B cell (primary cell): Measurements from ENCODE around the gene RPL34. TPM values are rescaled to one million over a fixed set of nuclear protein-coding genes. Genes with fewer than 3 reads are reported as not detected.

Experiments used
- ATAC-seq: fragments of 200-7000 bp; cut with Tn5 transposase; one replicate; pipeline ENCODE4 v1.10.0; 2021; ENCODE audit warnings: low read depth, mild to moderate bottlenecking, moderate number of reproducible peaks, moderate library complexity
- CTCF ChIA-PET: fragments of 350-600 bp; sonication (Branson Sonifier 250); formaldehyde crosslinking; loops from one replicate; lab custom pipeline; 2021; ENCODE audit warnings: antibody characterized with exemption, inconsistent platforms; lab: Charles Lee
- POLR2A ChIA-PET: fragments of 350-600 bp; sonication (Branson Sonifier 250); formaldehyde crosslinking; loops from one replicate; lab custom pipeline; 2021; ENCODE audit warnings: antibody characterized with exemption; lab: Charles Lee
- DNase-seq: peaks from one replicate; pipeline ENCODE4 v3.0.0; 2013
- H2AFZ ChIP-seq: 2 replicates; pipeline ENCODE4 v1.6.1; 2012; ENCODE audit warnings: mild to moderate bottlenecking, low read depth, low read length; ENCODE audit not compliant: insufficient read depth, poor library complexity, severe bottlenecking
- H3K27ac ChIP-seq, 2 donors: 1 replicate in 1 of 2; 2 replicates in 1 of 2; pipeline ENCODE4 v1.5.1; 2012 to 2013; ENCODE audit warnings: low read length in 2 of 2, mild to moderate bottlenecking in 2 of 2, moderate library complexity in 1 of 2
- H3K27me3 ChIP-seq, 4 experiments: fragments of 200-600 bp in 1 of 4; sonication (generic) in 1 of 4; replicated peaks in 1 of 4; 1 replicate in 2 of 4; 2 replicates in 2 of 4; pipeline versions ENCODE4 v1.6.1 to v1.7.0; 2013 to 2016; ENCODE audit warnings: low read length in 3 of 4, mild to moderate bottlenecking in 2 of 4, mixed read lengths in 1 of 4, moderate library complexity in 1 of 4; ENCODE audit not compliant: insufficient read depth in 4 of 4, control insufficient read depth in 3 of 4; ENCODE audit errors: control extremely low read depth in 1 of 4
- H3K36me3 ChIP-seq, 2 experiments: replicated peaks in 1 of 2; 1 replicate in 1 of 2; 2 replicates in 1 of 2; pipeline versions ENCODE4 v1.6.1 to v1.7.1; 2013; ENCODE audit warnings: low read length in 1 of 2; ENCODE audit not compliant: insufficient read depth in 2 of 2, control insufficient read depth in 1 of 2; ENCODE audit errors: control extremely low read depth in 1 of 2, extremely low read depth in 1 of 2
- H3K4me1 ChIP-seq, 2 donors: fragments of 200-600 bp in 1 of 2; sonication (generic) in 1 of 2; 1 replicate in 1 of 2; 2 replicates in 1 of 2; pipeline versions ENCODE4 v1.5.1 to v1.6.1; 2013 to 2017; ENCODE audit warnings: low read length in 2 of 2; ENCODE audit not compliant: control insufficient read depth in 2 of 2, insufficient read depth in 2 of 2
- H3K4me2 ChIP-seq: replicated peaks from 2 replicates; pipeline ENCODE3; 2012; ENCODE audit warnings: mild to moderate bottlenecking, low read depth, low read length; ENCODE audit not compliant: poor library complexity, severe bottlenecking
- H3K4me3 ChIP-seq, 5 experiments: fragments of 200-600 bp in 1 of 5; sonication (generic) in 1 of 5; 1 replicate in 3 of 5; 2 replicates in 2 of 5; pipeline versions ENCODE4 v1.5.1 to v1.7.0; 2011 to 2016; ENCODE audit warnings: low read length in 4 of 5, mild to moderate bottlenecking in 4 of 5, low read depth in 2 of 5, control low read depth in 1 of 5, moderate library complexity in 1 of 5; ENCODE audit not compliant: insufficient read depth in 1 of 5; ENCODE audit errors: control extremely low read depth in 1 of 5, extremely low read depth in 1 of 5
- H3K79me2 ChIP-seq: fragments of 200-600 bp; sonication (generic); one replicate; pipeline ENCODE4 v1.6.0; 2016; ENCODE audit warnings: low read length; ENCODE audit not compliant: control insufficient read depth, insufficient read depth
- H3K9ac ChIP-seq: fragments of 200-600 bp; sonication (generic); 2 replicates; pipeline ENCODE4 v1.6.1; 2017; ENCODE audit warnings: mild to moderate bottlenecking, low read length, moderate library complexity
- H3K9me3 ChIP-seq, 3 donors: one replicate each; pipeline versions ENCODE4 v1.6.1 to v1.7.1; 2013; ENCODE audit warnings: low read length in 2 of 3; ENCODE audit not compliant: control insufficient read depth in 2 of 3, insufficient read depth in 1 of 3; ENCODE audit errors: control extremely low read depth in 1 of 3
- H4K20me1 ChIP-seq: 2 replicates; pipeline ENCODE4 v1.6.0; 2012; ENCODE audit warnings: mild to moderate bottlenecking, low read length; ENCODE audit not compliant: insufficient read depth, control insufficient read depth, poor library complexity, severe bottlenecking
- H3K27ac Mint-ChIP-seq: one replicate; pipeline ENCODE4 v1.8.0; 2021; ENCODE audit warnings: mixed read lengths
- H3K27me3 Mint-ChIP-seq: one replicate; pipeline ENCODE4 v1.8.0; 2021; ENCODE audit warnings: mixed read lengths
- H3K4me1 Mint-ChIP-seq: one replicate; pipeline ENCODE4 v1.8.0; 2021; ENCODE audit warnings: mixed read lengths
- H3K4me3 Mint-ChIP-seq: one replicate; pipeline ENCODE4 v1.8.0; 2021; ENCODE audit warnings: mixed read lengths
- H3K9me3 Mint-ChIP-seq: one replicate; pipeline ENCODE4 v1.8.0; 2022; ENCODE audit warnings: mixed read lengths; ENCODE audit not compliant: insufficient read depth
- CTCF ChIP-seq: fragments of 200-600 bp; IDR thresholded peaks from one replicate; pipeline ENCODE4 v1.8.0; 2022; ENCODE audit warnings: antibody characterized with exemption, mild to moderate bottlenecking
- EZH2 ChIP-seq: IDR thresholded peaks from 2 replicates; pipeline ENCODE4 v1.6.1; 2012; ENCODE audit warnings: borderline replicate concordance, low read depth, mild to moderate bottlenecking, moderate library complexity, low read length; ENCODE audit not compliant: insufficient read depth, poor library complexity, severe bottlenecking
- WGBS: methylation state at CpG from one replicate; pipeline ENCODE4 v1.1.5; 2013; ENCODE audit warnings: missing lambda C conversion rate; ENCODE audit not compliant: insufficient coverage; 5-methylcytosine and 5-hydroxymethylcytosine counted together
- intact Hi-C: fragments of 100-400 bp; cut with micrococcal nuclease; formaldehyde crosslinking; loops from one replicate; pipeline ENCODE4 v1.10.0; 2022
- polyA plus RNA-seq: library from polyadenylated mRNA; depleted of rRNA; stranded (reverse); fragments of >200 nt; gene quantifications from 2 replicates; pipeline ENCODE4 v1.2.3, GENCODE V29; 2012
- total RNA-seq, 2 donors: library from RNA; stranded (reverse); fragments of 120-200 nt in 1 of 2; gene quantifications; 1 replicate in 1 of 2; 2 replicates in 1 of 2; pipeline versions ENCODE4 v1.2.3 to v1.2.4, GENCODE V29; 2013 to 2022

Gene RPL34
- total and polyA plus RNA-seq, 2 donors (not counting 1 experiment from before 2014, with no cell fraction given) = 2,267 to 4,160 TPM

- intact Hi-C loops = no loop called here
- CTCF ChIA-PET = no interaction called here
- WGBS = no CpG with 5 or more reads among the region's 1 CpG
These were observed 15.9 kb downstream of the RPL34 start for GRCh38 chr4:108636246-108636645.

GRCh38 chr4:108637856-108638255 is 17.5 kb downstream of the RPL34 start:
- no peak overlapping the region for H2AFZ ChIP-seq
- Mint-ChIP-seq H3K9me3 (no peaks in the 10 kb centered on the region), H3K27me3 (no peaks in the 10 kb centered on the region), H3K4me1 (no peaks in the 10 kb centered on the region), H3K27ac (no peak overlapping the region), H3K4me3 (no peak overlapping the region)
- H3K9me3 ChIP-seq = no peaks in the 10 kb centered on the region
- H4K20me1 ChIP-seq = no peaks in the 10 kb centered on the region
- H3K9ac ChIP-seq = no peak overlapping the region
- no peak for ATAC-seq
- no peaks in the 10 kb centered on the region for H3K27me3 ChIP-seq
- ChIA-PET CTCF (no interaction called here), POLR2A (no interaction called here)
- H3K79me2 ChIP-seq = no peaks in the 10 kb centered on the region
- WGBS = no CpG with 5 or more reads among the region's 2 CpGs
- no peak overlapping the region for H3K4me3 ChIP-seq
- intact Hi-C loops = no loop called here
- peaks cover 0 to 22% of the 10 kb centered on the region in 2 experiments for H3K36me3 ChIP-seq
- H3K4me2 ChIP-seq = no peak overlapping the region
- no peaks in the 10 kb centered on the region for H3K4me1 ChIP-seq
- no peak overlapping the region for H3K27ac ChIP-seq
- TF ChIP-seq EZH2 (no peak), CTCF (no peak)
- no peak for DNase-seq

More at GRCh38 chr4:108636246-108636645, 15.9 kb downstream of the RPL34 start:
- Mint-ChIP-seq H3K27me3 (no peaks in the 10 kb centered on the region), H3K27ac (no peak overlapping the region), H3K4me3 (no peak overlapping the region), H3K9me3 (no peaks in the 10 kb centered on the region), H3K4me1 (no peaks in the 10 kb centered on the region)
- Histone ChIP-seq H2AFZ (no peak overlapping the region), H3K27me3 (no peaks in the 10 kb centered on the region), H3K4me2 (no peak overlapping the region), H4K20me1 (no peaks in the 10 kb centered on the region), H3K4me1 (no peaks in the 10 kb centered on the region), H3K9me3 (no peaks in the 10 kb centered on the region), H3K27ac (no peak overlapping the region), H3K79me2 (no peaks in the 10 kb centered on the region), H3K9ac (no peak overlapping the region), H3K4me3 (no peak overlapping the region), H3K36me3 (peaks cover 0 to 36% of the 10 kb centered on the region in 2 experiments)
- DNase-seq (no peak), ATAC-seq (no peak)
- POLR2A ChIA-PET = no interaction called here
- TF ChIP-seq CTCF (no peak), EZH2 (no peak)
